GM18517 (cell line): ENCODE measurements around the gene CLEC20A.

Source experiments
- ATAC-seq: cut with Tn5 transposase; IDR thresholded peaks from one replicate; pipeline ENCODE4 v1.9.1; 2021; ENCODE audit warnings: mild to moderate bottlenecking, moderate library complexity; ENCODE audit not compliant: unreplicated experiment

CLEC20A gene

DNA sequence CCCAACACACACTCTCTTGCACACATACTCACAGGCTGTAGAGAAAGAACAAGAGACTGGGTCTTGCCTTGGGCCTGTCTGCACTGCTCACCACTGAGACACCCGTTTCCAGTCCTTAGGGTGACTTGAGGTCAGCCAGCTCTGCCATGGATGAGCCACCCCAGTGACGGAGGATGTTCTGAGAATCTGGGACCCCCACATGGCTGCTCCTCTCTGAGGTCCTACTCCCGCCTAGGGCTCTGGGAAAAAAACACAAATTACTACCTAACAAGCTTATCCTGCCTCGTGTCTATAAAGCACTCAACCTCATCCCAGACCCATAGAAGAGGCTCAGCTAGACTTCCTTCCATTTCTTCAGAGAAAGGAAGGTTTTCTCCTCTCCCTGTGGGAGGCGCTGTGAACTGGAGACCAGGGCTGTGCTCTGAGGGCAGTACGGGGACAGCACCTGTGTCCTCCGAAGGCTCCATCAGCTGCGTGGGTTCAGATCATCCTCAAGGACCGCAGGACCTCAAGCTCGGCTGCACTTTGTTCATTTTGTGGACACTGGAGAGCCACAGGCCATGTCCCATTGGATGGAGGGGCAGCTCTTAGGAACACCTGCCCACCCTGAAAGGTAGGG lies 4.3 kb upstream of the CLEC20A start:
- ATAC-seq = no peak

- ATAC-seq = no peak
Observed at GRCh38 chr1:178500091-178500770, 3.5 kb upstream of the CLEC20A start.

- ATAC-seq = no peak
Observed at GRCh38 chr1:178498896-178499675, 2.3 kb upstream of the CLEC20A start.

GRCh38 chr1:178497903-178498478 lies 1.2 kb upstream of the CLEC20A start:
- ATAC-seq = no peak

- no peak for ATAC-seq
Observed at GRCh38 chr1:178495741-178496409, 889 bp downstream of the CLEC20A start.

GRCh38 chr1:178495158-178495557 lies 1.6 kb downstream of the CLEC20A start:
- ATAC-seq = no peak

- ATAC-seq = no peak
Observed at GRCh38 chr1:178494569-178494971, 2.2 kb downstream of the CLEC20A start.

DNA sequence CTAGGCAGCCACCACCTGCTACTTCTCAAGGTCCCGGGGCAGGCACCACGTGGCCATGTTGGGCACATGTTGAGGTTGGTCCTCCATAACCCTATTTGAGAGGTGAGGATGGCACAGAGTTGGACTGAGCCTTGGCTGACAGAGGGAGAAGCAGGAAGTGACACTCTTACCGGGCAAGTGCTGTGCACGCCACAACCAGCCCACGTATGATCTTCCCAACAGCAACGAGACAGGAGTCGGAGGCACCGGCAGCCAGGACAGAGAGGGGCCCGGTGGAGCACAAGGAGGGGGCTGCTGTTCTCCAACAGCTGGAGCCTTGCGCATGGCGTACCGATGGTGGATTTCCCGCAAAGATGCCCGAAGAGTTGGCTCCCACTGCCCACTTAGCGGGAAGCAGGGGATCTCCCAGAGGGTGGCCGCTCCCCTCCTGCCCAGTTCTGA lies 3.4 kb downstream of the CLEC20A start:
- ATAC-seq = no peak

DNA sequence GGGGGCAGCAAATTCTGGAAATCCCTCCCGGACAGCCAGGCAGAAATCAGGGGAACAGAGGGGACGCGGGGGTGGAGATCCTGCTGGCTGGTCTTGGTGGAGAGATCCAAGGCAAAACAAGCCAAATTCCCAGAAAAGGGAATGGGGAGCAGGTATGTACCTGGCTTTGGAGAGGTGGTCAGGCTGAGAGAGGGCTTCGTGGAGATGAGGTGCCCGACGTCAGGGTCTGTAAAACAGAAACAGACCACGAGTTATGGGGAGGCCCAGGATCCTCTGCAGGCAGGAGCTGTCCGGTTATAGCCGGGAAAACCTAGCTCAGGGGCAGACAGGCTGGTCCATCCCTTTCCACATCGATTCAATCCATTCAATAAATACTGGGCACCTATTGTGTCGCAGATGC lies 4.4 kb downstream of the CLEC20A start:
- no peak for ATAC-seq

DNA sequence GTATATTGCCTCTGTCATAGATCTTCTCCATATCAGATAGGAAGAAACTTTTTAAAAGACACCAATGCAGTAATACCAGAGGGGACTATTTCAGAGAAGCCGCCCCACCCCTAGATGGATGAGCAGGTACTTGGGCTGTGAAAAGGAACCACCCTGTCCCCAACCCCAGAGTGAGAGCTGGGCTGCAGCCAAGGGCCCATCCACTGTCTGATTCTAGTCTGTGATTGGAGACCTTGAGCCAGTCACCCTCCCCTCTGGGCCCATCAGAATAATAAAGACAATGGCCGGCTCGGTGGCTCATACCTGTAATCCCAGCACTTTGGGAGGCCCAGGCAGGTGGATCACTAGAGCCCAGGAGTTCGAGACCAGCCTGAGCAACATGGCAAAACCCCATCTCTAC lies 5.0 kb downstream of the CLEC20A start:
- ATAC-seq = no peak

DNA sequence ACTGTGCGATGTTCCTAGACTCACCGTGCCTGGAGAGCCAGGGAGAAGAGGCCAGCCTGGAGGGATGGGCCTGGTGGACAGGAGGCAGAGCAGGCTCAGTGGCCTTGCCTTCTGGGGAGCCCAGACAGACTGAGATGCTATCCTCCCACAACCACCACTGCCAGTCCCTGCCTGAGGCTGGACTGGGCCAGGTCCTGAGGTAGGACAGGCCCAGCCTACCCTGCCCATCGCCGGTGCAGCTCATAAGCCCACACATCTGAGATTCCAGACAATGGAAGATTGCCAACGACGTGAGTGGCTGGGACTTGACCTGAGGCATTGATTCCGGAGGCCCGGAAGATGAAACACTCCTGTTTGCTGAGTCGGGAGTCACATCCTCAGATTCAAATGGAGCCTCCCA lies 5.8 kb downstream of the CLEC20A start:
- ATAC-seq = no peak

DNA sequence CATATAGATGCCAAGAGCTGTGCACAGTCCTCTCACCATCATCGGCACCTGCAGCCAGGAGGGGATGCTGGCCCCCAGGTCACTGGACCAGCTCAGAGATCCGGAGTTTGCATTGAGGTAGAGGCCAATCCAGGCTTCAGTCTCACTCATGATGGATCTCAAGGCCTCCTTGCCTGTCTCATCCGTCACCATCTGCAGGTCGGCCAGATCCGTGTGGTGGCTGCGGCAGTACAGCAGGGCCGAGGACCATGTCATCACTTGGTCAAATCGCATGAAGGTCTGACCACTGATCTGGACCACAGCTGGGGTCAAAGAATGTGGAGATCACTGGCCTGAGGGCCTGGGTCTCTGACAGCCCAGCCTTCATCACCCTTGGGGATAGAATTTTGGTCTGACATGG lies 6.6 kb downstream of the CLEC20A start:
- no peak for ATAC-seq

DNA sequence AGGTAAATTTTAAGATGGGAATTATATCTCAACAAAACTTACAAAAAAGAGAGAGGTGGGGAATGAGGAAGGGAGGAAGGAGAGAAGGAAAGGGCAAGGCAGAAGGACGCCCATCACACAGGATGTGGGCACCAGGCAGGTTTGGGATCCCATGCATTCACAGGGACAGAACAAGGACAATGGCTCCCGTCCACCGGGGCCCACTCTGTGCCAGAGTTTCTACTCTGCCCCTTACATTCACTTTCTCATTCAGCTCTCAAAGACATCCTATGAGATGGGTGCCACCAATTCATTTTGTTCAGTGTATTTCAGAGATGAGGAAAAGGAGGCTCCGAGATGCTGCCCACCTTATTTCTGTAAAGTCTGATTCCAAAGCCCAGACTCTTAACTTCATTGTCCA lies 7.4 kb downstream of the CLEC20A start:
- ATAC-seq = no peak

DNA sequence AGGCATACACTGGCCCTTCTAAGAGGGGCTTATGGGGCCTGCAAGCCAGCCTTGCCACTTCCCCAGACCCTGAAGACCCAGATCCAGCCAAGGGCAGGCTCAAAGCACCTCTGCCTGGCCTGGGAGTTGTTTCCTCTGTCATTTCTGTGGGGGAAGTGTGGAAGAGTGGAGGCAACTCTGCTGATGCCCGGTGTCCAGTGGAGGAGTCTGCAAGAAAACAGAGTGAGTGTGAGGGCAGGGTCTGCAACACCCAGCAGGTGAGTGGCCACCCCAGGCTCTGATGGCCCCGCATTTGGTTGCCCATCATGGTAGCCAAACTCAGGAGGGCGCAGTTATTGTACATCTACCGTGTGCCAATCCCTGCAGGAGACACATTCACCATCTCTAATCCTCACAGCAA lies 8.4 kb downstream of the CLEC20A start:
- no peak for ATAC-seq

GRCh38 chr1:178487070-178487615 lies 9.6 kb downstream of the CLEC20A start:
- ATAC-seq = no peak

DNA sequence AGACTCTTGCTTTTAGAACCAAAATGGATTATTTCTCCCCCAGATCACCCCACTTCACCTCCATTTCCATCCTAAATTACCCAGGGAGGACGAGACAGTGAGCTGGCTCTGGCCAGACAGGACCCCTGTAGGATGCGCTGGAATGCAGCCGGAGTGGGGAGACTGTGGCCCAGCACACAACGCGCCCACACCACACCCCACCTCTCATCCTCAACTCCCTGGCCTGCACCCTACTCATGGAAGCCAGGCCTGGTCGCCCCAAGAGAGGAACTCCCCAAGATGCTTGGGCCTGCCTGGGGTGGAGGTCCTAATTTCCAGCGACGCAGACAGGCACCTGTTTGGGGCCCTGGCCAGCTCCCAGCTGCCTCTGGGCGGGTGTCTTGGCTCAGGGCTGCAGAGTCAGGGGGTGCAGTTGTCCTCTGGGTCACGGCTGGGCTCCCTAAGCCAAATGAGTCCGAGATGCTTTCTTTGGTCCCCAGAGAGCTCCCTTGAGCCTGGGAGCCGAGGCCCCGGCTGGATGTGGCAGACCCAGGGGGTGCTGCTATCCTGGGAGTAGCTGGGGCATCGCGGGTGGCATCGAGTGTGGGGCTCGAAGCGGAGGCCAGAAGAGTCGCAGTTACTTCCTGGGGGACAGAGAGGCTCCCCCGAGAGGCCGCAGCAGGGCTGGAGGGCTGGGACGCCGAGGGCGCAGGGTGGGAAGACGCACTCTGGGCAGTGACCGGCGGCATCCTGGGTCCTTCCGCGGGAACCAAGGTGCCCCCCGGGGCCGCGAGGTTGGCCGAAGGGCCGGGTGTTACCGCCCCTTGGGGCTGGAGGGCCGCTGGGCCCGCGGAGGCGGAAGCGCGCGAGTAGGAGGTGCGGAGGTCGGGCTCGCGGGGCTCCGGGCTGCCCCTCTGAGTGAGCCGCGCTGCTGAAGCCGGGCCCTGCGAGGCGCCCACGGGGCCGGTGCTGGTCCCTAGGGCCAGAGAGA lies 10.4 kb downstream of the CLEC20A start:
- no peak for ATAC-seq

GRCh38 chr1:178485541-178485981 lies 11.2 kb downstream of the CLEC20A start:
- no peak for ATAC-seq

GRCh38 chr1:178484698-178485225 lies 12.0 kb downstream of the CLEC20A start:
- no peak for ATAC-seq

GRCh38 chr1:178483251-178483957 lies 13.4 kb downstream of the CLEC20A start:
- ATAC-seq = no peak
